ENCODE results near the gene MTERF4.

- TF ChIP-seq CTCF (conservative IDR thresholded peaks at IDR 0.05; ENCODE audit: low read depth, low read length) (no peak), EZH2 (IDR thresholded peaks at IDR 0.05; ENCODE audit: low read length, unreplicated experiment) (no peak)
Observed at GRCh38 chr2:241070811-241071676, 31.0 kb downstream of the MTERF4 start.

Measured in PC-3 (cell line).